Bone marrow (tissue), 2 donors: ENCODE measurements around the gene KDM1A.

Experiments
- DNase-seq, 2 donors: peaks; one replicate each; lab custom pipeline; 2025; lab: John Stamatoyannopoulos, UW

Gene KDM1A

GRCh38 chr1:23069675-23070074, 50.4 kb downstream of the KDM1A start:
- no peak for DNase-seq

- DNase-seq, result no peak
Observed at GRCh38 chr1:23074012-23074411, 54.7 kb downstream of the KDM1A start.

GRCh38 chr1:23079025-23079424, 59.8 kb downstream of the KDM1A start:
- DNase-seq, result no peak

GRCh38 chr1:23080885-23081284, 61.6 kb downstream of the KDM1A start:
- DNase-seq, result no peak

- DNase-seq, result no peak
Observed at GRCh38 chr1:23081376-23081775, 62.1 kb downstream of the KDM1A start.

GRCh38 chr1:23083714-23084480, 64.6 kb downstream of the KDM1A start:
- no peak for DNase-seq

GRCh38 chr1:23084880-23085279, 65.6 kb downstream of the KDM1A start:
- DNase-seq, result no peak

GRCh38 chr1:23085696-23086095, 66.4 kb downstream of the KDM1A start:
- no peak for DNase-seq

- DNase-seq, result no peak
Observed at GRCh38 chr1:23088027-23088426, 68.8 kb downstream of the KDM1A start.

- DNase-seq, result no peak
Observed at GRCh38 chr1:23090056-23090455, 70.8 kb downstream of the KDM1A start.

- no peak for DNase-seq
Observed at GRCh38 chr1:23091545-23091944, 72.3 kb downstream of the KDM1A start.

- DNase-seq, result no peak
Observed at GRCh38 chr1:23092447-23092846, 73.2 kb downstream of the KDM1A start.

GRCh38 chr1:23097316-23097715, 78.0 kb downstream of the KDM1A start:
- DNase-seq, result no peak

GRCh38 chr1:23098463-23099170, 79.3 kb downstream of the KDM1A start:
- DNase-seq, result peak; percentile 2 to 66

GRCh38 chr1:23099171-23099536, 79.9 kb downstream of the KDM1A start:
- no peak for DNase-seq

- peak; percentile 9 to 85 for DNase-seq
Observed at GRCh38 chr1:23100074-23100748, 80.9 kb downstream of the KDM1A start.

GRCh38 chr1:23101101-23101827, 82.0 kb downstream of the KDM1A start:
- no peak for DNase-seq

GRCh38 chr1:23101887-23102286, 82.6 kb downstream of the KDM1A start:
- no peak for DNase-seq

- DNase-seq, result no peak
Observed at GRCh38 chr1:23102289-23102688, 83.0 kb downstream of the KDM1A start.

GRCh38 chr1:23103001-23103889, 84.0 kb downstream of the KDM1A start:
- DNase-seq, result peak in 1 of 2 donors; percentile 87

GRCh38 chr1:23108918-23109533, 89.8 kb downstream of the KDM1A start:
- no peak for DNase-seq
